GM12873 (cell line): Measurements from ENCODE around the gene NEUROD4.

Experiments
- TF ChIP-seq, protein P1 (sequence below): IDR thresholded peaks from 2 replicates; pipeline ENCODE4 v1.5.1; 2012; ENCODE audit warnings: low read depth, mild to moderate bottlenecking, moderate library complexity, low read length, control low read depth; ENCODE audit not compliant: insufficient read depth; ENCODE audit errors: missing control alignments

The NEUROD4 gene

DNA sequence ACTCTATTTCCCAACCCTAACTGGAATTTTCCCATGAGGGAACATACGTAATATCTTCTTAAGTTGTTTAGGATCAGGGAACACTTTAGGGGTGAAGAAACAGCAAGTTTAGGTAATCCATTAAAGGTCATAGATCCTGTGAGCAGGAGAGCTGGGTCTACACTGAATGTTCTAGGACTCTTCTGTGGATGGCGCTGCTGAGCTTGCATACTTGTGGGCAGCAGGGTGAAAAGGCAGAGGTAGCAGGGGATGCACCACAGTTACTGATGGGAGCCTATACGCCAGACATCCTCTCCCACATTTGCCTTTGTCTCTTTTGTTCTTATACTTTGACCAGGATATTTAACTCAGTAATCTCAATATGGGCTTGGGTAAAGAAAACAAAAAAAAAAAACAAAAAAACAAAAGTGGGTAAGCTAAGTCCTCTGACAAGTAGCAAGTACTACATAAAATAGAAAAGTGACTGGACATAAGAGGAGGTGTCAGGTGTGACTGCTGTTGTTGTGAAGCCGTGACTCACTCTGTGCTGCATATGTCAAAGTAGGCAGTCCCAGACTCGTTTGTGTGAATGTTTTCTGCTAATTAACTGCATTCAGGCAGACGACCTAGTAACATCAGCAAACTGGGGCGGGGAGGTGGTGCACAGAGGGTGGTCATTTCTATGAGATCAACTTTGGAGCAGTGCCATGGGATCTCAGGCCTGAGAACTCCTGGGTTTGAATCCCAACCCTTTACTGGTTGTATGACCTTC, 31.6 kb downstream of the NEUROD4 start:
- TF ChIP-seq, protein P1, sequence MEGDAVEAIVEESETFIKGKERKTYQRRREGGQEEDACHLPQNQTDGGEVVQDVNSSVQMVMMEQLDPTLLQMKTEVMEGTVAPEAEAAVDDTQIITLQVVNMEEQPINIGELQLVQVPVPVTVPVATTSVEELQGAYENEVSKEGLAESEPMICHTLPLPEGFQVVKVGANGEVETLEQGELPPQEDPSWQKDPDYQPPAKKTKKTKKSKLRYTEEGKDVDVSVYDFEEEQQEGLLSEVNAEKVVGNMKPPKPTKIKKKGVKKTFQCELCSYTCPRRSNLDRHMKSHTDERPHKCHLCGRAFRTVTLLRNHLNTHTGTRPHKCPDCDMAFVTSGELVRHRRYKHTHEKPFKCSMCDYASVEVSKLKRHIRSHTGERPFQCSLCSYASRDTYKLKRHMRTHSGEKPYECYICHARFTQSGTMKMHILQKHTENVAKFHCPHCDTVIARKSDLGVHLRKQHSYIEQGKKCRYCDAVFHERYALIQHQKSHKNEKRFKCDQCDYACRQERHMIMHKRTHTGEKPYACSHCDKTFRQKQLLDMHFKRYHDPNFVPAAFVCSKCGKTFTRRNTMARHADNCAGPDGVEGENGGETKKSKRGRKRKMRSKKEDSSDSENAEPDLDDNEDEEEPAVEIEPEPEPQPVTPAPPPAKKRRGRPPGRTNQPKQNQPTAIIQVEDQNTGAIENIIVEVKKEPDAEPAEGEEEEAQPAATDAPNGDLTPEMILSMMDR = no peak

DNA sequence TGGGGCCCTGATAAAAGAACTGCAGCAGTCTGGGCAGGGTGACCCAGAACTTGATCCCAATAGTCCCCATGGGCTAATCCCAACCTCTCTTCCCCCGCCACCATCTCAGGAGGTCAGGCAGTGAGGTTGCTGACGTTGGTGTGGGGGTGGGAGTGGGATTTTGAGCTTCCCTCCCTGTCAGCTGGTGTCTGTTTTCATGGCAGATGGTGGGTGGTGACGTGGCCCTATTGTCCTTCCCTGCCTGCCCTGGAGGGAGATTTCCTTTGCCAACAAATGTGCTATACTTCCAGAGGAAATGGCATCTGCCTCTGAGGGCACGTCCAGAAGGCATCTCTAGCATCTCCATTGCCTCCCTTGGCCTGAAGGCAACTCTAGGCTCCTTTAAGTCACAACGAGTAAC, 37.7 kb downstream of the NEUROD4 start:
- TF ChIP-seq, protein P1 = no peak

DNA sequence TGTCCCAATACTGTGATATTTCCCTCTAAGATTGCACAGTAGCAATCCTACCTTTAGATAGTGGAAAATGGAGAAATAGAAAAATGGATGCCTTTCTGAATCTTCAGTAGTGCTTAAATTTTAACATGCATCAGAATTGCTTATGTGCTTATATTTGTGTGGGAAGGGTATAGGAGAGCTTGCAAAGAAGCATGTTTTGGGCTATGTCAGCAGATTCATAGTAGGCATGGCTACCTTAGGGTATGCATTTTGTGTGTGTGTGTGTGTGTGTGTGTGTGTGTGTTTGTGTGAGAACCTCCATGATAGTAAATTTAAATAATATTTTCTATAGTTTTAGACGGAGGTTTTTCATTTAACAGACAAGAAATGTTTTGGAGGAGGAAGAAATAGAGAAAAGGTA, 38.3 kb downstream of the NEUROD4 start:
- TF ChIP-seq, protein P1 = no peak

GRCh38 chr12:55058776-55059175, 39.0 kb downstream of the NEUROD4 start:
- TF ChIP-seq, protein P1 = no peak

- TF ChIP-seq, protein P1 = no peak
Measured at GRCh38 chr12:55060470-55060869, 40.7 kb downstream of the NEUROD4 start.

DNA sequence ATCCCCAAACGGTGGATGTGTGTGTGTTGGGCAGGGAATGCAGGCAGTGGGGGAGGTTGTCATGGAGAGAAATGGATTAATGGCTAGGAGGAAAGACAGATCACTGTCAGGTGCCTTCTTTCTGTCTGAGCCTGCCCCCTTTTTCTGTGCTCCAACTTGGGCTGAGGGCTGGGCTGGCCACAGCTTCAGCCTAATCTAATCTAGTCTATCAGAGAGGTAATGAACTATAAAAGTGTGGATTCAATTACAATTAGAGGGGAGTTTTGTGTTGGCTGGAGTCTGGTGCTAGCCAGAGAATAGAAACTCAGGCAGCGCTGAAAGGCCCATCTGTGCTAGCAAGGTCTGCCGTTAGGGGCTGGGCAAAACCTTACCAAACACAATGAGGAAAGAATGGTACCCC, 41.2 kb downstream of the NEUROD4 start:
- TF ChIP-seq, protein P1 = no peak

DNA sequence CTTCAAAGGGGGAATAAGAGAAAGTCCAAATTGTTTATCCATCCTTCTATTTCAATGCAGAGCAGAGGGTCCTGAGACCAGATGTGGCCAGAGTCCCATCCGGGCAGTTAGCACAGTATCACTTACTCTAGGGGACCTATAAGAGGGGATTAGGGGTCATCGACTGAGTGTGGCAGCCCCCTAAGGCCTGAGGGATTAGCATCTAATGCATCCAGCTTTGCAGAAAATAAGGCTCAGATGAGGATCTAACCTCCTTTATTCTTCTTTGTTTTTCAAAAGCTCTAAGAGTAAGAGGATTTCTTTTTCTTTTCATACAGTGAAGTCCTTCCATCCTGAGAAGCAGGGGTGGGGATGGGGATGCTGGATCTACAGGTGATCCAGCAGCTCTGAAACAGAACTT, 43.5 kb downstream of the NEUROD4 start:
- TF ChIP-seq, protein P1 = no peak
